Vagina (tissue), 2 donors: ENCODE results near the gene SYNE1.

Experiments
- POLR2AphosphoS5 ChIP-seq, 2 donors: sonication (generic); formaldehyde crosslinking; IDR thresholded peaks; one replicate each; pipeline ENCODE4 v1.9.0; 2017; ENCODE audit warnings: antibody characterized with exemption in 2 of 2, mild to moderate bottlenecking in 2 of 2, low read depth in 1 of 2; ENCODE audit not compliant: insufficient read depth in 1 of 2
- TF ChIP-seq, protein P1 (sequence below), 3 experiments: fragments of 450-650 bp in 2 of 3; fragments of 200-600 bp in 1 of 3; sonication (generic) in 1 of 3; IDR thresholded peaks; one replicate each; pipeline ENCODE4 v1.5.1; 2017 to 2019; ENCODE audit warnings: antibody characterized with exemption in 3 of 3, mild to moderate bottlenecking in 2 of 3, moderate library complexity in 2 of 3

DNA sequence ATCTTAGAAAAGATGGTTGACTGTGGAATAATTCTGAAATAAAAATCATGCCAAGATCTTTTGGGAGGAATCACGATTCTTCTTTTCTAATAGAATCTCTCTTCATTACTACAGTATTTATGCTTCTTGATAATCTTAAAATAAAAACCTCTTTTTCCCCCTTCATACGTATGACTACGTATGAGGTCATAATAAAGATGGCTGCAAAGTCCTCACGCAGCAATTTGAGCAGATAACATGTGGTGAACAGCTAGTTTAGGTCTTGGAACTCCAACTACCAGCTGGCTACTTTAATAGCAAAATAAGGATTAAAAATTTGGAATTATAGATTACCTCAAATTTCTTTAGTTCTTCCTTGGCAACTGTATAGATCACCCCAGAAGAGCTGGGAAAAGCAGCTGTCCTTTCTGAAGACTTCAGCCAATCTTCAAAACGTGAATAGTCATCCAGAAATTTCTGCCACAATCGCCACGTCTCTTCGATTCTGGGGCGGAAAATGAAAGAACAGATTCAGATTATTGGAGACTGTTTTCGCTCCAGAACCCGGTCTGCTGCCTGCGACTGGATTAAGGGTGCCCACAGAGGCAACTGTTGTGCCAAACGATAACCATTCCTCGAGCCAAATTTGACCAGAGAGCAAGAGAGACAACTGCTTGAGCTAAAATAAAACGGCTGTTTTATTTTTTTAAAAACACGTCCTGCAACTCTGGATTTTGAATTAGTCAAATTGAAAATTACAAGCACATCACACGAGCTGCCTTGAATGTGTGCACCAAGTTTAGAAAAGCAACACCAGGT lies 482.4 kb downstream of the SYNE1 start:
- TF ChIP-seq, protein P1, sequence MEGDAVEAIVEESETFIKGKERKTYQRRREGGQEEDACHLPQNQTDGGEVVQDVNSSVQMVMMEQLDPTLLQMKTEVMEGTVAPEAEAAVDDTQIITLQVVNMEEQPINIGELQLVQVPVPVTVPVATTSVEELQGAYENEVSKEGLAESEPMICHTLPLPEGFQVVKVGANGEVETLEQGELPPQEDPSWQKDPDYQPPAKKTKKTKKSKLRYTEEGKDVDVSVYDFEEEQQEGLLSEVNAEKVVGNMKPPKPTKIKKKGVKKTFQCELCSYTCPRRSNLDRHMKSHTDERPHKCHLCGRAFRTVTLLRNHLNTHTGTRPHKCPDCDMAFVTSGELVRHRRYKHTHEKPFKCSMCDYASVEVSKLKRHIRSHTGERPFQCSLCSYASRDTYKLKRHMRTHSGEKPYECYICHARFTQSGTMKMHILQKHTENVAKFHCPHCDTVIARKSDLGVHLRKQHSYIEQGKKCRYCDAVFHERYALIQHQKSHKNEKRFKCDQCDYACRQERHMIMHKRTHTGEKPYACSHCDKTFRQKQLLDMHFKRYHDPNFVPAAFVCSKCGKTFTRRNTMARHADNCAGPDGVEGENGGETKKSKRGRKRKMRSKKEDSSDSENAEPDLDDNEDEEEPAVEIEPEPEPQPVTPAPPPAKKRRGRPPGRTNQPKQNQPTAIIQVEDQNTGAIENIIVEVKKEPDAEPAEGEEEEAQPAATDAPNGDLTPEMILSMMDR (IDR thresholded peaks at IDR 0.05): no peak
- no peak for TF ChIP-seq POLR2AphosphoS5 (IDR thresholded peaks at IDR 0.05; ENCODE audit: insufficient read depth in 1 of 2, low read depth in 1 of 2)
